ENCODE results near the gene CCM2L. TPM values are rescaled to one million over a fixed set of nuclear protein-coding genes. Genes with fewer than 3 reads are reported as not detected.

The CCM2L gene
- total and polyA plus RNA-seq, 9 donors = 1.4 to 9.9 (median 3.4) TPM

DNA sequence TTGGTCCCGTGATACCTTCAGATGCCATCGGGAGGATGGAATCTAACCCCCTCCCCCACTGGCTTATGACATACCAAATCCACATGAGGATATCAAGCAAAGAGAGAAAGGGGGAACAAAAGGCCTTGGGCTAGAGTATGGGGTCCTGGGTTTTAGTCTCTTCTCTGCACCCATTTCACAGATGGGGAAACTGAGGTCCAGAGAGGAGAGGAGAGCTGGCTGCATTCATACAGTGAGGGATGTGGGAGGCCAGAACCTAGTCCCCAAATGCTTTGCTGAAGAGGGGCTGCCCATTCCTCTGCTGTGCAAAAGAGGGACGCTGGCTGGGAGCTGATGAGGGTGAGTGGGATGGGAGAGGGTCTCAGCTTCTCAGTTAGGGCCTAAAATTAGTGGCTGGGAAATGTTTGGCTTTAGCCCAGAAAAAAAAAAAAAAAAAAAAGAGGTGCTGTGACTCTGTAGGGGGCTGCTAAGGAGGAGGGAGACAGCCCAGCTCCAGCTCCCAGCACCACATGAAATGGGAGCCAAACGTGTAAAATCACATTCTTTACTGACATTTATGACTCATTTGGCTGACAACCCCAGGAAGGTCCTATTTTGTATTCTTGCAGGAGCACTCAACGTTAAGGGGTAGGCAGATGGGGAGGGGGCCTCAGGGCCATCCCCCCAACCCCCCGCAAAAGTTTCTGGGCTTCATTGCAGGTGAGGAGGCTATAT lies 30.4 kb upstream of the CCM2L start:
- 43 to 46% (median 45%) methylated on average over 6 of the region's 6 CpGs for WGBS, 3 donors
- H3K27ac ChIP-seq = no peak overlapping the region
- H3K27me3 ChIP-seq = no peaks in the 10 kb centered on the region
- no peaks in the 10 kb centered on the region for H3K4me1 ChIP-seq (ENCODE audit: insufficient read depth)
- no peak for TF ChIP-seq EP300 (IDR thresholded peaks at IDR 0.05)
- TF ChIP-seq POLR2A (IDR thresholded peaks at IDR 0.05) = no peak
- TF ChIP-seq CTCF (IDR thresholded peaks at IDR 0.05) = no peak
- no peaks in the 10 kb centered on the region for H3K36me3 ChIP-seq
- intact Hi-C loops (cut with DNase I) = no loop called here
- no peak for DNase-seq
- no peak overlapping the region for H3K4me3 ChIP-seq
- no peaks in the 10 kb centered on the region for H3K9me3 ChIP-seq

DNA sequence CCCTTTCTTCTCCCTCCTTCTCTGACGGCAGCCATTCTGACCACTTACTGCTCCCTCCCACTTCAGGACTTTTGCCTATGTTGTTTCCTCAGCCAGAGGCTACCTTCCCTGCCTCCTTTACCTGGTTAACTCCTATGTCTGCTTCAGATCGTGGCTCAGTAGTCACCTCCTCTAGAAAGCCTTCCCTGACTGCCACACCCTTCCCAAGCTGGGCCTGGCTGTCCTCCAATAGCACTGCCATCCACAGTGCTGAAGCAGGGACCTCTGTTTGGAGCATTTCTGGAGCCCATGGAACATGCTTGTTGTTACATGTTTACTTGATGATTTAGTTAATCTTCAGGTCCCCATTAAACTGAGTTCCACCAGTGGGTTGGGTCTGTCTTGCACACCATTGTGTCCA lies 28.5 kb upstream of the CCM2L start:
- H3K27me3 ChIP-seq = no peaks in the 10 kb centered on the region
- DNase-seq = no peak
- WGBS, 3 donors = 72 to 80% (median 79%) methylated on average over 2 of the region's 2 CpGs
- H3K36me3 ChIP-seq = no peaks in the 10 kb centered on the region
- H3K4me3 ChIP-seq = no peak overlapping the region
- no peaks in the 10 kb centered on the region for H3K9me3 ChIP-seq
- no peaks in the 10 kb centered on the region for H3K4me1 ChIP-seq (ENCODE audit: insufficient read depth)
- no peak overlapping the region for H3K27ac ChIP-seq
- intact Hi-C loops (cut with DNase I) = no loop called here
- no peak for TF ChIP-seq POLR2A (IDR thresholded peaks at IDR 0.05)

- no peaks in the 10 kb centered on the region for H3K9me3 ChIP-seq
- no peak overlapping the region for H3K4me3 ChIP-seq
- no peaks in the 10 kb centered on the region for H3K27me3 ChIP-seq
- DNase-seq = no peak
- no peak overlapping the region for H3K27ac ChIP-seq
- H3K36me3 ChIP-seq = no peaks in the 10 kb centered on the region
- H3K4me1 ChIP-seq (ENCODE audit: insufficient read depth) = no peaks in the 10 kb centered on the region
- 6 to 11% (median 6%) methylated on average over 6 of the region's 6 CpGs for WGBS, 3 donors
- intact Hi-C loops (cut with DNase I) = no loop called here
- TF ChIP-seq CTCF (IDR thresholded peaks at IDR 0.05) (no peak), EP300 (IDR thresholded peaks at IDR 0.05) (no peak), POLR2A (IDR thresholded peaks at IDR 0.05) (no peak)
Measured at GRCh38 chr20:31984981-31985471, 25.2 kb upstream of the CCM2L start.

GRCh38 chr20:31987744-31988143 lies 22.5 kb upstream of the CCM2L start:
- TF ChIP-seq CTCF (IDR thresholded peaks at IDR 0.05) (no peak), POLR2A (IDR thresholded peaks at IDR 0.05) (no peak), EP300 (IDR thresholded peaks at IDR 0.05) (no peak)
- no peak overlapping the region for H3K27ac ChIP-seq
- 53 to 84% (median 60%) methylated on average over 1 of the region's 1 CpG for WGBS, 3 donors
- no peaks in the 10 kb centered on the region for H3K9me3 ChIP-seq
- no peak for DNase-seq
- H3K4me3 ChIP-seq = no peak overlapping the region
- no peaks in the 10 kb centered on the region for H3K4me1 ChIP-seq (ENCODE audit: insufficient read depth)
- H3K27me3 ChIP-seq = no peaks in the 10 kb centered on the region
- no peaks in the 10 kb centered on the region for H3K36me3 ChIP-seq
- intact Hi-C loops (cut with DNase I) = no loop called here

DNA sequence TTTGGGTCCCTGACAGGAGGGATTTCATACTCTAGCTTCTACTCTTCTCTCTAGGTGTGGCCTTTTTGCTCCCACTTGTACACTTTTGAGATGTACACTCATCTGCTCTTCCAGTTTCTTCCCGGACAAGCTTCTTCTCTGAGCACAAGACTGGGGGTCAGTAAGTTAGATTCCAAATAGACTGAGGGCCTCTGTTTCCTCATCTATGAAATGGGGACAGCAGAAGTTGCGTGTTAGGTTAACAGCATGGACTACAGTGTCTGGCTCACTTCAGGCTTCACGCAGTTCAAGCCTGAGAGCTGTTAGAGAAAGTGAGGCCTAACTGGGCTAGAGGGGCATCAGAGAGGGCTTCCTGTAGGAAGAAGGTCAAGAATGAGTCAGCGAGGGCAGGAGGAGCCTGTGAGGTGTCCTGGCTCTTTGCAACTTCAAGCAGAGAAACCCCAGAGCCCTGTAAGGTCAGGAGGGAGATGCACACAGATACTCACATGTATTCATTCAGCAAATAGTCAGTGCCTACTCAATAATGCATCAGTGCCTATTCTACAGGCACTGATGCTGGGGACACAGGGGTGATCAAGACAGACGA lies 21.7 kb upstream of the CCM2L start:
- DNase-seq = no peak
- no peak overlapping the region for H3K4me3 ChIP-seq
- no peaks in the 10 kb centered on the region for H3K4me1 ChIP-seq (ENCODE audit: insufficient read depth)
- intact Hi-C loops (cut with DNase I) = no loop called here
- no peaks in the 10 kb centered on the region for H3K9me3 ChIP-seq
- no peaks in the 10 kb centered on the region for H3K27me3 ChIP-seq
- WGBS, 3 donors = 82 to 89% (median 89%) methylated on average over 5 of the region's 5 CpGs
- no peak for TF ChIP-seq POLR2A (IDR thresholded peaks at IDR 0.05)
- TF ChIP-seq CTCF (IDR thresholded peaks at IDR 0.05) = no peak
- H3K36me3 ChIP-seq = no peaks in the 10 kb centered on the region
- H3K27ac ChIP-seq = no peak overlapping the region
